OCI-LY7 (cell line): ENCODE data around the gene SLC9A3.

Source experiments
- EZH2phosphoT487 ChIP-seq: fragments of 200-600 bp; sonication (generic); IDR thresholded peaks from 2 replicates; pipeline ENCODE4 v1.6.1; 2018; ENCODE audit warnings: low read depth, borderline replicate concordance, mild to moderate bottlenecking, mixed run types, antibody characterized with exemption, low read length, moderate library complexity, mixed read lengths
- TF ChIP-seq, protein P1 (sequence below): fragments of 200-600 bp; sonication (generic); conservative IDR thresholded peaks from 2 replicates; pipeline ENCODE4 v1.5.1; 2014; ENCODE audit warnings: mild to moderate bottlenecking, antibody characterized with exemption, low read length, moderate library complexity, mixed read lengths

DNA sequence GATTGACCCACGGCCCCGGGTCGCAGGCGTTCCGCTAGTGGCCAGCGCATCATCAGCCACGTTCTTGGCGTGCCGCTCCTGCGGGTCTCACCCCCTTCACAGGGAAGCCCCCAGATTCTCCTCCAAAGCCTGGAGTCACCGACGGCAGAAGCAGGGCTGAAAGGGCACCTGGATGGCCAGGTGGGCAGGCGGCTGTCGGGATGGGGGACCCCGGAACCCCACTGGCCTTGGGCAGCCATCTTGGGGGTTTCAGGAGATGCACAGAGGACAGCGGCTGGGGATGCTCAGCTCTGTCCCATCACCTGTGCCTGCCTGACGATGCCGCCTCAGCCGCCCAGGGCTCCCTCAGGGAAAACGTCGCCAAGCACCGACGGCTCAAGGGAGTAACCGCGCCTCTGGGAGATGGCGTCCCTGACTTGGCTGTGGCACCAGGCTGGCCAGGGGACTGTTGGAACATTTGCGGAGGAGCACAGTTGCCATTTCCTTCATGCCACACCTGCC is 14.1 kb upstream of the SLC9A3 start:
- no peak for TF ChIP-seq EZH2phosphoT487
- TF ChIP-seq, protein P1, sequence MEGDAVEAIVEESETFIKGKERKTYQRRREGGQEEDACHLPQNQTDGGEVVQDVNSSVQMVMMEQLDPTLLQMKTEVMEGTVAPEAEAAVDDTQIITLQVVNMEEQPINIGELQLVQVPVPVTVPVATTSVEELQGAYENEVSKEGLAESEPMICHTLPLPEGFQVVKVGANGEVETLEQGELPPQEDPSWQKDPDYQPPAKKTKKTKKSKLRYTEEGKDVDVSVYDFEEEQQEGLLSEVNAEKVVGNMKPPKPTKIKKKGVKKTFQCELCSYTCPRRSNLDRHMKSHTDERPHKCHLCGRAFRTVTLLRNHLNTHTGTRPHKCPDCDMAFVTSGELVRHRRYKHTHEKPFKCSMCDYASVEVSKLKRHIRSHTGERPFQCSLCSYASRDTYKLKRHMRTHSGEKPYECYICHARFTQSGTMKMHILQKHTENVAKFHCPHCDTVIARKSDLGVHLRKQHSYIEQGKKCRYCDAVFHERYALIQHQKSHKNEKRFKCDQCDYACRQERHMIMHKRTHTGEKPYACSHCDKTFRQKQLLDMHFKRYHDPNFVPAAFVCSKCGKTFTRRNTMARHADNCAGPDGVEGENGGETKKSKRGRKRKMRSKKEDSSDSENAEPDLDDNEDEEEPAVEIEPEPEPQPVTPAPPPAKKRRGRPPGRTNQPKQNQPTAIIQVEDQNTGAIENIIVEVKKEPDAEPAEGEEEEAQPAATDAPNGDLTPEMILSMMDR, result no peak
